ENCODE measurements around the gene POP4. TPM values are rescaled to one million over a fixed set of nuclear protein-coding genes. Genes with fewer than 3 reads are reported as not detected.
A peak's percentile ranks its signal among the peaks of the same experiment; 100 is the strongest.

Gene POP4
- total and polyA plus RNA-seq, 10 of the 15 experiments (the other 5 are each of a cell fraction or from before 2014, with no cell fraction given): 52.1 to 231 (median 118) TPM

GRCh38 chr19:29610574-29611271 is 4.6 kb downstream of the POP4 start (continued):
- peak; percentile 96 for TF ChIP-seq SMC3 (IDR thresholded peaks at IDR 0.05; ENCODE audit: borderline replicate concordance, low read length)
- TF ChIP-seq SIN3A (IDR thresholded peaks at IDR 0.05; ENCODE audit: low read depth, low read length): no peak
- peak; percentile 84 for TF ChIP-seq MXI1 (IDR thresholded peaks at IDR 0.05; ENCODE audit: low read depth, low read length)
- 0 out of 2 replicates have a peak, but pooled peaks have one; percentile 24 for TF ChIP-seq CBX5 (IDR thresholded peaks at IDR 0.05; ENCODE audit: low read depth)
- TF ChIP-seq EP300 (IDR thresholded peaks at IDR 0.05; ENCODE audit: borderline replicate concordance in 1 of 2, control insufficient read depth in 1 of 2, low read depth in 2 of 2, low read length in 2 of 2): peak in 1 of 2 experiments; percentile 51; a peak in 1 of 4 replicates
- peak; percentile 38; the same call in 1 of the 2 replicates for TF ChIP-seq IRF4 (IDR thresholded peaks at IDR 0.05; ENCODE audit: low read depth, low read length)
- no peak for TF ChIP-seq CEBPB (IDR thresholded peaks at IDR 0.05; ENCODE audit: borderline replicate concordance in 1 of 2, low read depth in 2 of 2, low read length in 2 of 2)
- TF ChIP-seq SMARCA5 (IDR thresholded peaks at IDR 0.05): 0 out of 2 replicates have a peak, but pooled peaks have one; percentile 49
- no peak for TF ChIP-seq CHD2 (IDR thresholded peaks at IDR 0.05; ENCODE audit: borderline replicate concordance, low read depth, low read length)
- no peak for TF ChIP-seq TCF7 (IDR thresholded peaks at IDR 0.05; ENCODE audit: borderline replicate concordance)
- peak; percentile 97 for TF ChIP-seq SPI1 (IDR thresholded peaks at IDR 0.05; ENCODE audit: borderline replicate concordance, insufficient read depth, low read depth, low read length)
- TF ChIP-seq SP1 (IDR thresholded peaks at IDR 0.05; ENCODE audit: low read depth, low read length): no peak
- 0 out of 4 replicates have a peak, but pooled peaks of 1 of the 2 experiments have one; percentile 6 for TF ChIP-seq IKZF2 (IDR thresholded peaks at IDR 0.05)
- TF ChIP-seq YY1 (IDR thresholded peaks at IDR 0.05; ENCODE audit: low read depth, low read length): peak; percentile 49; the same call in 1 of the 2 replicates
- peak; percentile 28; the same call in 1 of the 2 replicates for TF ChIP-seq MTA2 (IDR thresholded peaks at IDR 0.05; ENCODE audit: low read depth)
- TF ChIP-seq FOS (IDR thresholded peaks at IDR 0.05; ENCODE audit: borderline replicate concordance, extremely low read depth, insufficient read length): no peak
- TF ChIP-seq, protein P1, sequence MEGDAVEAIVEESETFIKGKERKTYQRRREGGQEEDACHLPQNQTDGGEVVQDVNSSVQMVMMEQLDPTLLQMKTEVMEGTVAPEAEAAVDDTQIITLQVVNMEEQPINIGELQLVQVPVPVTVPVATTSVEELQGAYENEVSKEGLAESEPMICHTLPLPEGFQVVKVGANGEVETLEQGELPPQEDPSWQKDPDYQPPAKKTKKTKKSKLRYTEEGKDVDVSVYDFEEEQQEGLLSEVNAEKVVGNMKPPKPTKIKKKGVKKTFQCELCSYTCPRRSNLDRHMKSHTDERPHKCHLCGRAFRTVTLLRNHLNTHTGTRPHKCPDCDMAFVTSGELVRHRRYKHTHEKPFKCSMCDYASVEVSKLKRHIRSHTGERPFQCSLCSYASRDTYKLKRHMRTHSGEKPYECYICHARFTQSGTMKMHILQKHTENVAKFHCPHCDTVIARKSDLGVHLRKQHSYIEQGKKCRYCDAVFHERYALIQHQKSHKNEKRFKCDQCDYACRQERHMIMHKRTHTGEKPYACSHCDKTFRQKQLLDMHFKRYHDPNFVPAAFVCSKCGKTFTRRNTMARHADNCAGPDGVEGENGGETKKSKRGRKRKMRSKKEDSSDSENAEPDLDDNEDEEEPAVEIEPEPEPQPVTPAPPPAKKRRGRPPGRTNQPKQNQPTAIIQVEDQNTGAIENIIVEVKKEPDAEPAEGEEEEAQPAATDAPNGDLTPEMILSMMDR (IDR thresholded peaks at IDR 0.05 in 2 of 3, conservative IDR thresholded peaks at IDR 0.05 in 1 of 3; ENCODE audit: control insufficient read depth in 2 of 3, extremely low read depth in 1 of 3, insufficient read depth in 1 of 3, low read depth in 3 of 3, low read length in 3 of 3): peak; percentile 87 to 98 (median 92); a peak in 5 of 6 replicates
- TF ChIP-seq BMI1 (IDR thresholded peaks at IDR 0.05; ENCODE audit: borderline replicate concordance): peak; percentile 97
- peak; percentile 89 for TF ChIP-seq RAD21 (IDR thresholded peaks at IDR 0.05; ENCODE audit: insufficient read depth, low read depth, low read length)
- TF ChIP-seq PAX5 (IDR thresholded peaks at IDR 0.05; ENCODE audit: borderline replicate concordance, low read depth, low read length): peak; percentile 81
- no peak for TF ChIP-seq MEF2A (IDR thresholded peaks at IDR 0.05; ENCODE audit: insufficient read depth, low read depth, low read length)
- TF ChIP-seq DPF2 (IDR thresholded peaks at IDR 0.05): peak; percentile 58
- TF ChIP-seq NR2F1 (conservative IDR thresholded peaks at IDR 0.05): 0 out of 2 replicates have a peak, but pooled peaks have one; percentile 48
- no peak for TF ChIP-seq ZZZ3 (IDR thresholded peaks at IDR 0.05; ENCODE audit: control insufficient read depth, insufficient read length, low read depth)
